ENCODE measurements around the gene CYP17A1.

DNA sequence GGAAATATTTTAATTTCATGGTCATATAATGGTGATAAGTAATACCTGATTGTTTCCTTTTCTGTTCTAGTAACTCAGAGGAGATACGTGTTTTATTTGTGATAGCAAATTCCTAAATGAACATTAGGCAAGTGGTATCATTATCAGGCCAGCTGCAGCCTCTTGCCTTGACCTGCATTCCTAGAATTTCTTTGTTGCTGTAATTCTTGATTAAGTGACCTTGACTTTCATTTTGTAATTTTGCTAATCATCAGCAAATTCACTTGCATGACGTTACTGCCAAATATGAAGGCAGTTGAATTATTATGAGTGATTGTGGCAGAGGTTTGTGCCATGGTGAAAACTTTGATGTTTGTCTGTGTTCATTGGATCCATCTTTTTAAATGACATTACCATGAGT, 26.4 kb upstream of the CYP17A1 start:
- TF ChIP-seq, protein P1, sequence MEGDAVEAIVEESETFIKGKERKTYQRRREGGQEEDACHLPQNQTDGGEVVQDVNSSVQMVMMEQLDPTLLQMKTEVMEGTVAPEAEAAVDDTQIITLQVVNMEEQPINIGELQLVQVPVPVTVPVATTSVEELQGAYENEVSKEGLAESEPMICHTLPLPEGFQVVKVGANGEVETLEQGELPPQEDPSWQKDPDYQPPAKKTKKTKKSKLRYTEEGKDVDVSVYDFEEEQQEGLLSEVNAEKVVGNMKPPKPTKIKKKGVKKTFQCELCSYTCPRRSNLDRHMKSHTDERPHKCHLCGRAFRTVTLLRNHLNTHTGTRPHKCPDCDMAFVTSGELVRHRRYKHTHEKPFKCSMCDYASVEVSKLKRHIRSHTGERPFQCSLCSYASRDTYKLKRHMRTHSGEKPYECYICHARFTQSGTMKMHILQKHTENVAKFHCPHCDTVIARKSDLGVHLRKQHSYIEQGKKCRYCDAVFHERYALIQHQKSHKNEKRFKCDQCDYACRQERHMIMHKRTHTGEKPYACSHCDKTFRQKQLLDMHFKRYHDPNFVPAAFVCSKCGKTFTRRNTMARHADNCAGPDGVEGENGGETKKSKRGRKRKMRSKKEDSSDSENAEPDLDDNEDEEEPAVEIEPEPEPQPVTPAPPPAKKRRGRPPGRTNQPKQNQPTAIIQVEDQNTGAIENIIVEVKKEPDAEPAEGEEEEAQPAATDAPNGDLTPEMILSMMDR (IDR thresholded peaks at IDR 0.05; ENCODE audit: insufficient read depth, low read depth, low read length): no peak
- TF ChIP-seq EZH2 (IDR thresholded peaks at IDR 0.05; ENCODE audit: insufficient read depth, low read length): no peak
